Stomach (tissue), 4 donors: ENCODE results near the gene TMED3.

Source experiments
- EP300 ChIP-seq: sonication (generic); formaldehyde crosslinking; IDR thresholded peaks from one replicate; pipeline ENCODE4 v1.6.1; 2017; ENCODE audit warnings: antibody characterized with exemption
- POLR2A ChIP-seq, 4 donors: fragments of 450-650 bp; IDR thresholded peaks; one replicate each; pipeline ENCODE4 v1.6.1; 2016; ENCODE audit warnings: antibody characterized with exemption in 4 of 4, control low read depth in 2 of 4, mild to moderate bottlenecking in 1 of 4, moderate library complexity in 1 of 4
- POLR2AphosphoS5 ChIP-seq, 3 donors: sonication (generic); formaldehyde crosslinking; IDR thresholded peaks; one replicate each; pipeline ENCODE4 v1.6.1; 2016; ENCODE audit warnings: antibody characterized with exemption in 3 of 3
- TF ChIP-seq, protein P1 (sequence below), 7 experiments: fragments of 450-650 bp in 4 of 7; fragments of 200-600 bp in 3 of 7; sonication (generic) in 3 of 7; IDR thresholded peaks; one replicate each; pipeline ENCODE4 v1.5.1; 2016 to 2019; ENCODE audit warnings: antibody characterized with exemption in 7 of 7, control low read depth in 2 of 7, mild to moderate bottlenecking in 1 of 7

DNA sequence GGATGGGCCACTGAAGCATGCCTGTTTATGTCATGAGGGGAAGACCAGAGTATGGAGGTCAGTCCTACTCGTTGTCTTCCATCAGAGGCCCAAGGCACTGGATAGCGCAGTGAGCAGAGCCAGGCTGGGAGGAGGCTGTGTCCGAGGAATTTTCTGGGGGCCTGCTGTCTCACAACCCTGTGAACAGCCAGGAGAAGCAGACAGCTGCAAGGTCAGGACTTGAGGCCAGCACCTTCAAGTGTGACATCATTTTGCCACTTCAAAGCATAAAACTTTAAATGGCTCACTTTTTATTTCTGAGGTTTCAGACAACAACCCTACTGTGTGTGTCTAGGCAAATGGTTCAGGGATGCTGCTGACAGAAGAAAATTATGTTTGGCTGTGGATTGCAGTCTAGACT, 47.2 kb downstream of the TMED3 start:
- TF ChIP-seq, protein P1, sequence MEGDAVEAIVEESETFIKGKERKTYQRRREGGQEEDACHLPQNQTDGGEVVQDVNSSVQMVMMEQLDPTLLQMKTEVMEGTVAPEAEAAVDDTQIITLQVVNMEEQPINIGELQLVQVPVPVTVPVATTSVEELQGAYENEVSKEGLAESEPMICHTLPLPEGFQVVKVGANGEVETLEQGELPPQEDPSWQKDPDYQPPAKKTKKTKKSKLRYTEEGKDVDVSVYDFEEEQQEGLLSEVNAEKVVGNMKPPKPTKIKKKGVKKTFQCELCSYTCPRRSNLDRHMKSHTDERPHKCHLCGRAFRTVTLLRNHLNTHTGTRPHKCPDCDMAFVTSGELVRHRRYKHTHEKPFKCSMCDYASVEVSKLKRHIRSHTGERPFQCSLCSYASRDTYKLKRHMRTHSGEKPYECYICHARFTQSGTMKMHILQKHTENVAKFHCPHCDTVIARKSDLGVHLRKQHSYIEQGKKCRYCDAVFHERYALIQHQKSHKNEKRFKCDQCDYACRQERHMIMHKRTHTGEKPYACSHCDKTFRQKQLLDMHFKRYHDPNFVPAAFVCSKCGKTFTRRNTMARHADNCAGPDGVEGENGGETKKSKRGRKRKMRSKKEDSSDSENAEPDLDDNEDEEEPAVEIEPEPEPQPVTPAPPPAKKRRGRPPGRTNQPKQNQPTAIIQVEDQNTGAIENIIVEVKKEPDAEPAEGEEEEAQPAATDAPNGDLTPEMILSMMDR (IDR thresholded peaks at IDR 0.05) = no peak
- TF ChIP-seq POLR2A (IDR thresholded peaks at IDR 0.05) (no peak), POLR2AphosphoS5 (IDR thresholded peaks at IDR 0.05) (no peak), EP300 (no peak)
